ENCODE measurements around the gene TAS1R1.

The TAS1R1 gene

GRCh38 chr1:6570100-6570499, 15.0 kb downstream of the TAS1R1 start:
- in situ Hi-C loops (cut with MboI; ENCODE audit: low sequenced_read_pairs), result no loop called here

DNA sequence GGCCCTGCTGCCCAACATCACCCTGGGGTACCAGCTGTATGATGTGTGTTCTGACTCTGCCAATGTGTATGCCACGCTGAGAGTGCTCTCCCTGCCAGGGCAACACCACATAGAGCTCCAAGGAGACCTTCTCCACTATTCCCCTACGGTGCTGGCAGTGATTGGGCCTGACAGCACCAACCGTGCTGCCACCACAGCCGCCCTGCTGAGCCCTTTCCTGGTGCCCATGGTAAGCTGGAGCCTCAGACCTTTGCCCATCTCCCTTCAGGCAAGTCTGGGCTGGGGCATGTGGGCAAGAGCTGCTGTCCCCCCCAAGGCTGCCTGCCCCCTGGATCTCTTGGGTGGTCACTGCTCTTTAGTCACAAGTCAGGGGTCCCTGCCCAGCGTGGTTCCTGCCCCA, 15.9 kb downstream of the TAS1R1 start:
- in situ Hi-C loops (cut with MboI; ENCODE audit: low sequenced_read_pairs), result no loop called here

DNA sequence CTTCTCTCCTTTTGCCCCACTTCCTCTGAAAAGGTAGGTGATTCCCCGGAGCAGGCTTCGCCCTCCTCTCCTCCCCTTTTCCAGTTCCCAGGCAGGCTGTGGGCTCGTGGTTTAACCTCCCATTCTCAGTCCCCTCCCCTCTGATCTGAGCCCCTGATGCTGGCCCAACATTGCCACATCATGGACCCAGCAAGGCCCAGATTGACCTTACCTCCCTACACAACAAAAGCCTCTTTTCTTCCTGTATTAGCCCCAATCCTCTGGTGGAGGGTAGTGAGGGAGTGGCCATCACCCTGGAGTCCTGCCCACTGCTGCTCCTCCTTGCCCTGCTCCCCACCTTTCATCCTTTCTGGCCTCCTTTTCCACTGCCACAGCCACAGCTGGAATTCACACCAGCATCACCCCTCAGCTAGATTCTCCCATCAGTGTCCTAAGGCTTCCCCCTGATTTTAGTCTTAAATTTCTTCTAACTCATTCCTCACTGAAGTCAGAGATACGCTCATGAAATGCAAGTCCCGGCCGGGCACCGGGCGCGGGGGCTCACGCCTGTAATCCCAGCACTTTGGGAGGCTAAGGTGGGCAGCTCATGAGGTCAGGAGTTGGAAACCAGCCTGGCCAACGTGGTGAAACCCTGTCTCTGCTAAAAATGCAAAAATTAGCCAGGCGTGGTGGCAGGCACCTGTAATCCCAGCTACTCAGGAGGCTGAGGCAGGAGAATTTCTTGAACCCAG, 17.7 kb downstream of the TAS1R1 start:
- in situ Hi-C loops (cut with MboI; ENCODE audit: low sequenced_read_pairs), result no loop called here

DNA sequence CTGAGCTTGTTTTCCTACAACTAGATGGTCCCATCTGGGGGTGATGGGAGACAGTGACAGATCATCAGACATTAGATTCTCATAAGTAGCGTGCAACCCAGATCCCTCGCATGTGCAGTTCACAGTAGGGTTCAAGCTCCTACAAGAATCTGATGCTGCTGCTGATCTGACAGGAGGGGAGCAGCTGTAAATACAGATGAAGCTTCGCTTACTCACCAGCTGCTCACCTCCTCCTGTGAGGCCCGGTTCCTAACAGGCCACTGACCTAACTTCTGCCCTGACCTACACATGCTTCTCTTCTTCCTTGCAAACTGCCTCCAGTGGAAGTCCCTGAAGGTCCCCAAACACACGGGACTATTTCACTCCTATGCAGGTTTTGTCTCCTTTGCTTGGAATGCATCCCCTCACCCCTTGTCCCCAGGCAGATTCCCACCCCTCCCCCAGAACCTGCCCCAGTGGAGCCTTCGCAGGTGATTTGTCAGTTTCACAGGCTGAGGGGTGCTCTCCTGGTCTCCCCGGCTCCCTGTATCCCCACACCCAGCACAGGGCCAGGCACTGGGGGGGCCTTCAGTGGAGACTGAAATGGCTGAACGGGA, 19.0 kb downstream of the TAS1R1 start:
- in situ Hi-C loops (cut with MboI; ENCODE audit: low sequenced_read_pairs), result no loop called here

- in situ Hi-C loops (cut with MboI; ENCODE audit: low sequenced_read_pairs), result no loop called here
Observed at GRCh38 chr1:6574818-6575217, 19.7 kb downstream of the TAS1R1 start.

- in situ Hi-C loops (cut with MboI; ENCODE audit: low sequenced_read_pairs), result no loop called here
Observed at GRCh38 chr1:6577831-6578525, 22.9 kb downstream of the TAS1R1 start.

- in situ Hi-C loops (cut with MboI; ENCODE audit: low sequenced_read_pairs), result no loop called here
Observed at GRCh38 chr1:6578624-6579373, 23.7 kb downstream of the TAS1R1 start.

DNA sequence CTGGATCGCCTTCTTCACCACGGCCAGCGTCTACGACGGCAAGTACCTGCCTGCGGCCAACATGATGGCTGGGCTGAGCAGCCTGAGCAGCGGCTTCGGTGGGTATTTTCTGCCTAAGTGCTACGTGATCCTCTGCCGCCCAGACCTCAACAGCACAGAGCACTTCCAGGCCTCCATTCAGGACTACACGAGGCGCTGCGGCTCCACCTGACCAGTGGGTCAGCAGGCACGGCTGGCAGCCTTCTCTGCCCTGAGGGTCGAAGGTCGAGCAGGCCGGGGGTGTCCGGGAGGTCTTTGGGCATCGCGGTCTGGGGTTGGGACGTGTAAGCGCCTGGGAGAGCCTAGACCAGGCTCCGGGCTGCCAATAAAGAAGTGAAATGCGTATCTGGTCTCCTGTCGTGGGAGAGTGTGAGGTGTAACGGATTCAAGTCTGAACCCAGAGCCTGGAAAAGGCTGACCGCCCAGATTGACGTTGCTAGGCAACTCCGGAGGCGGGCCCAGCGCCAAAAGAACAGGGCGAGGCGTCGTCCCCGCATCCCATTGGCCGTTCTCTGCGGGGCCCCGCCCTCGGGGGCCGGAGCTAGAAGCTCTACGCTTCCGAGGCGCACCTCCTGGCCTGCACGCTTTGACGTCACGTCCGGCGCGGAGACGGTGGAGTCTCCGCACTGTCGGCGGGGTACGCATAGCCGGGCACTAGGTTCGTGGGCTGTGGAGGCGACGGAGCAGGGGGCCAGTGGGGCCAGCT, 24.4 kb downstream of the TAS1R1 start, which contains the start of gene ZBTB48:
ZBTB48 (plus strand) TSS at position 621 of the 745 bp plus-strand sequence. CDS start 616 bp downstream, outside the sequence.
- in situ Hi-C loops (cut with MboI; ENCODE audit: low sequenced_read_pairs), result no loop called here

DNA sequence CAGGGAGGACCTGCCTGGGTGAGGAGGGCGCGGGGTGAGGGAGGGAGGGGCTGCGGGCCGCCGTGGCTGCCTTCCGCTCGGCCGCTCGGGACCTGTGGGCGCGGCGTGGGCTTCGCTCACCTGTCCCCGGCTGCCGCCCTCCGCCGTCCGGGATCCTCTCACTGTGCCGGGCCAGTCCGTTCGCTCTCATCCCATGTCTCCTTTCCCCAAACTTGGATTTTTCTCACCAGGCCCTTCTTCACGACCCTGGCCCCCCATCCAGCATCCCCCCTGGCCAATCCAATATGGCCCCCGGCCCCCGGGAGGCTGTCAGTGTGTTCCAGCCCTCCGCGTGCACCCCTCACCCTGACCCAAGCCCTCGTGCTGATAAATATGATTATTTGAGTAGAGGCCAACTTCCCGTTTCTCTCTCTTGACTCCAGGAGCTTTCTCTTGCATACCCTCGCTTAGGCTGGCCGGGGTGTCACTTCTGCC, 25.0 kb downstream of the TAS1R1 start:
- in situ Hi-C loops (cut with MboI; ENCODE audit: low sequenced_read_pairs), result no loop called here

- in situ Hi-C loops (cut with MboI; ENCODE audit: low sequenced_read_pairs), result no loop called here
Observed at GRCh38 chr1:6580593-6581409, 25.7 kb downstream of the TAS1R1 start.

- in situ Hi-C loops (cut with MboI; ENCODE audit: low sequenced_read_pairs), result no loop called here
Observed at GRCh38 chr1:6581561-6582305, 26.6 kb downstream of the TAS1R1 start.

DNA sequence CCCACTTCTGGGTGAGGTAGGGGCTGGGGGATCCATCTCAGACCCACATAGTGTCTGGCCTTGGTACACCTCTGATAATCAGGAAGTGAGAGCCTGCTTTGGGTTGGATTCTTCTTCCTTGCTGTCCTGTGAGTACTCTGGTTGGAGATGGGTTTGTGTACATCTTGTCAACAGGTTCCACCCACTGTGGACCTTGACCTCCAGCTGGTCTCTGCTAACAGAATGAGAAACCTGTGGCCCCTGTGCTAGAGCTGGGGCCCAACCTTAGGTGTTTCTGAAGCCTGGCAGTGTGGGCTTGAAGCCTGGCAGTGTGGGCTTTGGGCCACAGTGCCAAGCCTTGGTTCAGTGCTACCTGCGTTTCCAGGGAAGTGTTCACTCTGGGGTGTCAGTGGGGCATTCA, 27.3 kb downstream of the TAS1R1 start:
- in situ Hi-C loops (cut with MboI; ENCODE audit: low sequenced_read_pairs), result no loop called here

DNA sequence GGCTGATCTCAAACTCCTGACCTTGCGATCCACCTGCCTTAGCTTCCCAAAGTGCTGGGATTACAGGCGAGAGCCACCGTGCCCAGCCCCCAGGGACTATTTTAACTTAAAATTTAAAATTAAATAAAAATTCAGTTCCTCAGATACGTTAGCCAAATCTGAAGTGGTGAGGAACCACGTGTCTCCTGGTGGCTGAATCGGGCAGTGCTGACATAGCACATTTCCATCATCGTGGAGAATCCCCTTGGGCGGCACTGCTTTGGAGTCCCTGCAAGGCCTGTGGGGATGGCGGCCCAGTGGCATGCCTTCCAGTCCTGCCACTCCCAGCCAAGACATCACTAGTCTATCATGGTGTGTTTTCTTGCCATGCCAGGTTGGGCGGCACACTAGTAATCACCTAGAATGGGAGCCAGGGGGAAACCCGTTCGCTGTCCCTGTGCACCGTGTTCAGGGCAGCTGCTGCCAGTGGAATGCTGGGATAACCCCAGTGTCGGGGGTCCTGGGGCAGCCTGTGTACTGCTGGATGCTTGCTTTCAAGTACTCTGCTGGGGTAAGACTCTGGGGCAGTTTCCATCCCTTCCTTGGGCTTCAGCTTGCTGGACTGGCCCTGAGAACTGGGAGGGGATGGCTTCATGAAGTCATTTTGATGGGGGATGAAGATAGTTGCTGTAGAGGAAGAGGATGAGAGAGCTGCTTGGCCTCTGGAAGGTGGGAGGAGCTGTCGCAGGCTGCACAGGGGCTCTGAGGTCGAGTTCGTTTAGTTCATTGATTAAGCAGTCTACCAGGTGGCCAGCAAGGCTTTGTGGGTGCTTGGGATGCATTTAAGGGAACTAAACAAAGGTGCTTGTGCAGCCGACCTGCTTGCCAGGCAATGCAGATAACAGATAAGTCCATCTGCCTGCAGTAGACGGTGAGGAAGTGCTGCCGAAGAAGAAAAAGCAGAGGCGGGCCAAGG, 29.3 kb downstream of the TAS1R1 start:
- in situ Hi-C loops (cut with MboI; ENCODE audit: low sequenced_read_pairs), result no loop called here

DNA sequence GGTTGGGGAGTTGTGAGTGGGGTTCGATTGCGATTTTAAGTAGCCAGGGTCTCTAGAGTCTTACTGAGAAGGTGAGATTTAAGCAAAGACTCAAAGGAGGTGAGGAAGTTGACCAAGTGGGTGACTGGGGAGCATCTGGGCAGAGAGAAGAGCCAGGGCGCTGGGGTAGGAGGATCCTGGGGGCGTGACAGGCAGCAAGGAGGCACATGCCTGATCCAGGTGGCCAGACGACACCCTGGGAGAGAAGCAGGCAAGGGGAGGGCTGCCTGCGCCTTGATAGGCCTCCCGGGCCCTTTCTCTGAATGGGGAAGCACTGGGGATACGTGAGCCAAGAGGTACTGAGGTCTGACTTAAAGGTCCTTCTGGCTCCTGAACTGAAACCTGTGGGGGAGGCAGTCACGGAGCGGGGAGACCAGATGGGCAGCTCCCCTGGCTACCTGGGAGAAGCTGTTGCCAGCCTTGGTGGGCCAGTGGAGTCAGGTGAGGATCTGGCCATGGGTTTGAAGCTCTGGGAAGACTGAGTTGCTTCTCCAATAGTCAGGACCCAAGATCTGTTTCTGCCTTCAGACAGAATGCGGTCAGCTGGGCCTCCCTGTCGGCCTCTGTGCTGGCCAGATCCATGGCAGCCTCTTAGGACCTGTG, 30.1 kb downstream of the TAS1R1 start:
- in situ Hi-C loops (cut with MboI; ENCODE audit: low sequenced_read_pairs), result no loop called here

GRCh38 chr1:6585841-6586240, 30.7 kb downstream of the TAS1R1 start:
- in situ Hi-C loops (cut with MboI; ENCODE audit: low sequenced_read_pairs), result no loop called here

DNA sequence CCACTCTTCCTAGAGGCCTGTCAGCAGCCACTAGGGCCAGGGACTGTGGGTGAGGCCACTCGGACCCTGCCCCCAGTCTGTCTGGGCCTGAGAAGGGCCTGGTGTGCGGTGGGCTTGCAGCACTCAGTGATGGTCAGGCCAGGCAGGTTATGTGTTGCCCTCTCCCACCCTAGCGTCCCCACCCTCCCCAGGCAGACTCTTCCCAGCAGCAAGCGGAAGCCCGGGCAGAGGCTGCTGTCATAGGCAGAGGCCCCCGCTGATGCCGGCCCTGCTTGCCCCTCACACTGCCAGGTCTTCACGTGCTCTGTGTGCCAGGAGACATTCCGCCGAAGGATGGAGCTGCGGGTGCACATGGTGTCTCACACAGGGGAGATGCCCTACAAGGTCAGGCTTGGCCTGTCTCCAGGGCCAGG, 31.3 kb downstream of the TAS1R1 start:
- in situ Hi-C loops (cut with MboI; ENCODE audit: low sequenced_read_pairs), result no loop called here

DNA sequence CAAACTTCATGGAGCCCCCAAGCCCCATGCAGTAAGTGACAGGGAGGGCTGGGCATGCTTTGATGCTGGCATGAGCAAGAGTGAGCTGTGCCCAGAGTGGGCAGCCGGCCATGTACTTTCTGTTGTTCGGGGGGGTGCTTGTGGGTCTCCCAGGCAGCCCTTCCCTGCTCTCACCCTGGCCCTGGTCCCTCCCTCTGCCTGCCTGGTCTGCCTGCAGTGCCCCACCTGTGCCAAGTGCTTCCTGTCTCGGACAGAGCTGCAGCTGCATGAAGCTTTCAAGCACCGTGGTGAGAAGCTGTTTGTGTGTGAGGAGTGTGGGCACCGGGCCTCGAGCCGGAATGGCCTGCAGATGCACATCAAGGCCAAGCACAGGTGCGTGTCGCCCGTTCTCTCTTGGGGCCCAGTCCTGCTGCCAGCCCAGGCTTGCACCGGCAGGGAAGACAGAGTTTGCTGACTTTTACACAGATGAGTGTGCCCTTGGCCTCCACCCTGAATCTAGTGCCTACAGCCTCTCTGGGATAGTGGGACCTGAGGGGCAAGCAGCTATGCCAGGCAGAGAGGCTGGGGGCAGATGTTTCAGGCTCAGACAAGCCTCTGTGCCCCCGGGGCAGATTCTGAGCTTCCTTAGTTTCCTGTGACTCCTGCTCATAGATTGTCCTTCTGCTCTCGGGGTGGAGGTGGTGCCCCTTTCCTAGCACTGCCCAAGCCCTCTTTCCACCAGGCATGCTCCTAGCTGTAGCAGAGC, 32.3 kb downstream of the TAS1R1 start:
- in situ Hi-C loops (cut with MboI; ENCODE audit: low sequenced_read_pairs), result no loop called here

Data from HL-60/S4 treated with retinoic acid at 250 ng/mL for 4 days and 3 days (cell line).